Vagina (tissue), 2 donors: ENCODE measurements around the gene SH3RF1.

Experiments
- CTCF ChIP-seq, 3 experiments: fragments of 450-650 bp in 2 of 3; fragments of 200-600 bp in 1 of 3; sonication (generic) in 1 of 3; IDR thresholded peaks; one replicate each; pipeline ENCODE4 v1.5.1; 2017 to 2019; ENCODE audit warnings: antibody characterized with exemption in 3 of 3, mild to moderate bottlenecking in 2 of 3, moderate library complexity in 2 of 3
- POLR2A ChIP-seq, 2 donors: fragments of 450-650 bp; IDR thresholded peaks; one replicate each; pipeline ENCODE4 v1.6.1; 2017; ENCODE audit warnings: antibody characterized with exemption in 2 of 2, mild to moderate bottlenecking in 2 of 2, moderate library complexity in 2 of 2
- POLR2AphosphoS5 ChIP-seq, 2 donors: sonication (generic); formaldehyde crosslinking; IDR thresholded peaks; one replicate each; pipeline ENCODE4 v1.9.0; 2017; ENCODE audit warnings: antibody characterized with exemption in 2 of 2, mild to moderate bottlenecking in 2 of 2, low read depth in 1 of 2; ENCODE audit not compliant: insufficient read depth in 1 of 2

- TF ChIP-seq CTCF (IDR thresholded peaks at IDR 0.05): no peak
- no peak for TF ChIP-seq POLR2AphosphoS5 (IDR thresholded peaks at IDR 0.05; ENCODE audit: insufficient read depth in 1 of 2, low read depth in 1 of 2)
- TF ChIP-seq POLR2A (IDR thresholded peaks at IDR 0.05): no peak
Measured at GRCh38 chr4:169215656-169216055, 55.1 kb downstream of the SH3RF1 start.
